ENCODE results near the gene MSI1.

The MSI1 gene

GRCh38 chr12:120376934-120377572 is 8.1 kb upstream of the MSI1 start:
- no peak for DNase-seq (ENCODE audit: low read depth in 2 of 2)

- no peak for DNase-seq (ENCODE audit: low read depth in 2 of 2)
These were observed 7.5 kb upstream of the MSI1 start for GRCh38 chr12:120376416-120376815.

- DNase-seq (ENCODE audit: low read depth in 2 of 2): no peak
These were observed 7.0 kb upstream of the MSI1 start for GRCh38 chr12:120376009-120376408.

- DNase-seq (ENCODE audit: low read depth in 2 of 2): no peak
These were observed 4.7 kb upstream of the MSI1 start for GRCh38 chr12:120373683-120374082.

- DNase-seq (ENCODE audit: low read depth in 2 of 2): no peak
These were observed 1.6 kb upstream of the MSI1 start for GRCh38 chr12:120370343-120371243.

- DNase-seq (ENCODE audit: low read depth in 2 of 2): no peak
These were observed 809 bp upstream of the MSI1 start for GRCh38 chr12:120369603-120370342.

- DNase-seq (ENCODE audit: low read depth in 2 of 2): peak; percentile 17 to 22
These were observed 808 bp downstream of the MSI1 start for GRCh38 chr12:120367924-120368788.

- no peak for DNase-seq (ENCODE audit: low read depth in 2 of 2)
These were observed 1.6 kb downstream of the MSI1 start for GRCh38 chr12:120367233-120367923.

- DNase-seq (ENCODE audit: low read depth in 2 of 2): no peak
These were observed 2.1 kb downstream of the MSI1 start for GRCh38 chr12:120366845-120367232.

GRCh38 chr12:120366341-120366705 is 2.6 kb downstream of the MSI1 start:
- no peak for DNase-seq (ENCODE audit: low read depth in 2 of 2)

- DNase-seq (ENCODE audit: low read depth in 2 of 2): no peak
These were observed 3.2 kb downstream of the MSI1 start for GRCh38 chr12:120365675-120366340.

- DNase-seq (ENCODE audit: low read depth in 2 of 2): no peak
These were observed 4.5 kb downstream of the MSI1 start for GRCh38 chr12:120364487-120364886.

- DNase-seq (ENCODE audit: low read depth in 2 of 2): no peak
These were observed 5.6 kb downstream of the MSI1 start for GRCh38 chr12:120363274-120363855.

- DNase-seq (ENCODE audit: low read depth in 2 of 2): no peak
These were observed 6.3 kb downstream of the MSI1 start for GRCh38 chr12:120362516-120363273.

- no peak for DNase-seq (ENCODE audit: low read depth in 2 of 2)
These were observed 7.3 kb downstream of the MSI1 start for GRCh38 chr12:120361506-120362208.

- DNase-seq (ENCODE audit: low read depth in 2 of 2): no peak
These were observed 9.8 kb downstream of the MSI1 start for GRCh38 chr12:120359128-120359527.

- no peak for DNase-seq (ENCODE audit: low read depth in 2 of 2)
These were observed 10.4 kb downstream of the MSI1 start for GRCh38 chr12:120358412-120359100.

- no peak for DNase-seq (ENCODE audit: low read depth in 2 of 2)
These were observed 11.9 kb downstream of the MSI1 start for GRCh38 chr12:120357104-120357503.

All from stimulated activated CD4-positive, alpha-beta T cell treated with anti-CD3 and anti-CD28 coated beads, Interleukin-12 subunit alpha, Interleukin-12 subunit beta, amount 100 ng/mL, for 24 hours (primary cell).